CD4-positive, alpha-beta T cell treated with Interleukin-17A for 1 hour (primary cell): Measurements from ENCODE around the gene FCER2.

Experiments used
- DNase-seq: peaks from one replicate; pipeline ENCODE4 v3.0.0-alpha.2; 2020

FCER2 gene

DNA sequence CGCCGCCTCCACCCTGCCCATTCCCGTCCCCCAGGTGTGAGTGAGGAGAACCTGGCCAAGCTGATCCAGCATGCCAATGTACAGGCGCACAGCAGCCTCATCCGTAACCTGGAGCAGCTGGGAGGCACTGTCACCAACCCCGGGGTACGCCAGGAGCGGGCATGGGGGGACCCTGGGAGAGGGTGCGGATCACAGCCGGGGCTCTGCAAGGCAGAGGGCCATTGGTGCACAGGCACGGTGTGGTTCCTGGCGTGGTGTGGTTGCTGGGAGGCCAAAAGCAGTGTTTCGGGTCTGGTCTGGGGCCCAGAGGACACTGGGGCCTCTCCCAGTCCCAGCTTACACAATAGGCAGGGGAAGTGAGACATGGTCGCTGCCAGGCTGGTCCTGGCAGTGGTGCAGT lies 56.8 kb downstream of the FCER2 start:
- no peak for DNase-seq

DNA sequence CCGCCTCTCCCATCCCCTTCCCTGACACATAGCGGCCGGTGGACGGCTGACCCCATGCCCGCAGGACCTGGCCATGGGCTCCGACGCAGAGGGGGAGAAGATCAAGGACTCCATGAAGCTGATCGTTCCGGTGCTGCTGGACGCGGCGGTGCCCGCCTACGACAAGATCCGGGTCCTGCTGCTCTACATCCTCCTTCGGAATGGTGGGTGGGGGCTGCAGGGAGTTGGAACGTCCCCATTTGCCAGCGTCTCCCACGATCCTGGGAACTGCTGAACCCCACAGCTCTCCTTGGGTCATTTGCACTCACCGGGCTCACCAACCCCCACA lies 57.4 kb downstream of the FCER2 start:
- no peak for DNase-seq

DNA sequence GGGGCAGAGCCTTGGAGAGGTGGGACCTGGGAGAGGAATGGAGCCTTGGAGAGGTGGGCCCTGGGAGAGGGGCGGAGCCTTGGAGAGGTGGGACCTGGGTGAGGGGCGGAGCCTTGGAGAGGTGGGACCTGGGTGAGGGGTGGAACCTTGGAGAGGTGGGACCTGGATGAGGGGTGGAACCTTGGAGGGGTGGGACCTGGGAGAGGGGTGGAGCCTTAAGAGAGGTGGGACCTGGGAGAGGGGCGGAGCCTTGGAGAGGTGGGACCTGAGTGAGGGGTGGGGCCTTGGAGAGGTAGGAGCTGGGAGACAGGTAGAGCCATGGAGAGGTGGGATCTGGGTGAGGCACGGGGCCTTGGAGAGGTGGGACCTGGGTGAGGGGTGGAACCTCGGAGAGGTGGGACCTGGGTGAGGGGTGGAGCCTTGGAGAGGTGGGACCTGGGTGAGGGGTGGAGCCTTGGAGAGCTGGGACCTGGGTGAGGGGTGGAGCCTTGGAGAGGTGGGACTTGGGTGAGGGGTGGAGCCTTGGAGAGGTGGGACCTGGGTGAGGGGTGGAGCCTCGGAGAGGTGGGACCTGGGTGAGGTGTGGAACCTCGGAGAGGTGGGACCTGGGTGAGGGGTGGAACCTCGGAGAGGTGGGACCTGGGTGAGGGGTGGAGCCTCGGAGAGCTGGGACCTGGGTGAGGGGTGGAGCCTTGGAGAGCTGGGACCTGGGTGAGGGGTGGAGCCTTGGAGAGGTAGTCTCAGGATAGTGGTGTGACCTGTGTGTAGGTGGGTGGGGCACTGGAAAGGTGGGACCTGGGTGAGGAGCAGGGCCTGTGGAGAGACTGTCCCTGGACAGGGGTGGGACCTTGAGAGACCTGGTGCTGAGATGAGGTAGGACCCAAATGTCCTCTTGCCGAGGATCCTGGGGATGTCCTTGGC lies 58.0 kb downstream of the FCER2 start:
- peak; percentile 45 for DNase-seq

DNA sequence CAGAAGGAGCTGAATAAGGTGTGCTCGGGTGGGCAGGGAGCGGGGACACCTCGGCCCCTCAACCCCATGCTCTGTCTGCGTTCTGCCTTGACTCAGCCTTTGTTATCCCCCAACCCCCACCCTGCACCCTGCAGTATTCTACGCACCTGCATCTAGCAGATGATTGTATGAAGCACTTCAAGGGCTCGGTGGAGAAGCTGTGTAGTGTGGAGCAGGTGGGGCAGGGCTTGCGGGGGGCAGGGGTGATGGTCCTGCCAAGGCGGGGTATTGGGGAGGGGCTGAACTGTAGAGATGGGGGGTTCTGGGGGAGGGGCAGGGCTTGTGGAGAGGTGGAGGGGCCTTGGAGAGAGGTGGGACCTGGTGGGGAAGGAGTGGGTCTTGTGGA lies 58.9 kb downstream of the FCER2 start:
- DNase-seq = no peak

DNA sequence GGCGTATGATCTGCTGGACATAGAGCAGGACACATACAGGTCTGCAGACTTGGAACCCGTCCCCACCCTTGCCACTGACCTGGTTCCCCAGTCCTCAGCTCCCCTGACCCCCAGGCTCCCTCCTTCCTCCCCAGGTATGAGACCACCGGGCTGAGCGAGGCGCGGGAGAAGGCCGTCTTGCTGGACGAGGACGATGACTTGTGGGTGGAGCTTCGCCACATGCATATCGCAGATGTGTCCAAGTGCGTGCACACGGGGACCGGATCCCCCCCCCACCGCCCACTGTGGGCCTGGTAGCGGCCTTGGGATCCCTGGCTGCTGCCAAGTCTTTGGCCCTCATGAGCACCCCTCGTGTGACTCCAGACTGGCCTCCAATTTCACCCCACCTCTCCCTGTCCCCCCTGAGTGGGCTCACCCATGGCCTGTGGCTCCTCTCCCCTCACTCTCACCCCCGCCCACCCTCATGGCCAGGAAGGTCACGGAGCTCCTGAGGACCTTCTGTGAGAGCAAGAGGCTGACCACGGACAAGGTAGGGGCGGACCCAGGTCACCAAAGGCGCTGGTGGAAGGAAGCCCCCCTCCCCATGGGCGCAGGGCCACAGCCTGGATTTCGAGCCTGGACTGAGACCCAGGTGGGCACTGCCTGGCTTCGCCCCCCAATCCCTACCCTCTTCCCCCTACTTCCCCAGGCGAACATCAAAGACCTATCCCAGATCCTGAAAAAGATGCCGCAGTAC lies 59.5 kb downstream of the FCER2 start:
- no peak for DNase-seq

DNA sequence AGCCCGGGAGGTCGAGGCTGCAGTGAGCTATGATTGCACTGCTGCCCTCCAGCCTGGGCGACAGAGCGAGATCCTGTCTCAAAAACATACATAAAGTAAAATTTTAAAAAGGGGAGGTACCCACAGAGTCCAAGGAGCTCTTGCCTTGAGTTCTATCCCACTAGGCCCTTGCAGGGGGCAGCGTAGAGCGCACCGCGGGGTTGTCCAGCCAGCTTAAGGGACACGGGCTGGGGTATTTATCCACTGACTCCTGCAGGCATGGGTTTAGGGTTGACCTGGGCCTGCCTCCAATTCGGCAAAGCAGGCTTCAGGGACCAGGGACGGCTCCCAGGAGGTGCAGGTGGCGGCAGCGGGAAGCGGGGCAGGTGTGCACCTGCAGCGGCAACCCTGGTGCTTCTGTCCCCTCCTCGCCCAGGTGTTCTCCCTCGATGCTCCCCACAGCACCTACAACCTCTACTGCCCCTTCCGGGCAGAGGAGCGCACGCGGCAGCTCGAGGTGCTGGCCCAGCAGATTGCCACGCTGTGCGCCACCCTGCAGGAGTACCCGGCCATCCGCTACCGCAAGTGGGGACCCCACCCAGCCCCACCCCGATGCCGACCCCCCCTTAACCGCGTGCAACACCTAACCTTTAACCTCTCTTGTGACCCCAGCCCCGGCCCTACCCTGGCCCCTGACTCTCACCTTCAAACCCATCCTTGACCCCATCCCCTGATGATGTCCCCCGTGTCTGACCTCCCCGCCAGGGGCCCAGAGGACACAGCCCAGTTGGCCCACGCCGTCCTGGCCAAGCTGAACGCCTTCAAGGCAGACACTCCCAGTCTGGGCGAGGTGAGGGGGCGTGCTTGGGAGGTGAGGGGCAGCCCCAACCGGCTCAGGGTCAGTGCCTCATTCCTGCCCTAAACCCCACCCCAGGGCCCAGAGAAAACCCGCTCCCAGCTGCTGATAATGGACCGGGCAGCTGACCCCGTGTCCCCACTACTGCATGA lies 60.3 kb downstream of the FCER2 start:
- DNase-seq = no peak

DNA sequence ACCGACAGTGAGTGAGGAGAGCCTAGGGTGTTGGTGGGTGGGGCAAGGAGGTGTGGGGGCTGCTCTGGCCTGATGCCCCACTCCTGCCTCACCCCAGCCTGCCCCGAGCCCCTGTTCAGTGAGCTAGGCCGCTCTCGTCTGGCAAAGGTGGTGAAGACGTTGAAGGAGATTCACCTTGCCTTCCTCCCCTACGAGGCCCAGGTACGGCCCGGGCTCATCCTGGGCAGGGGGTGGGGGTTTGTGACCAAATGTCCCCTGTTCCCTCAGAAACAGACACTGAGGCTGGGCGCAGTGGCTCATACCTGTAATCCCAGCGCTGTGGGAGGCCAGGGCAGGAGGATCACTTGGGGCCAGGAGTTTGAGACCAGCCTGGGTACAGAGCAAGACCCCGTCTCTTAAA lies 61.1 kb downstream of the FCER2 start:
- no peak for DNase-seq

DNA sequence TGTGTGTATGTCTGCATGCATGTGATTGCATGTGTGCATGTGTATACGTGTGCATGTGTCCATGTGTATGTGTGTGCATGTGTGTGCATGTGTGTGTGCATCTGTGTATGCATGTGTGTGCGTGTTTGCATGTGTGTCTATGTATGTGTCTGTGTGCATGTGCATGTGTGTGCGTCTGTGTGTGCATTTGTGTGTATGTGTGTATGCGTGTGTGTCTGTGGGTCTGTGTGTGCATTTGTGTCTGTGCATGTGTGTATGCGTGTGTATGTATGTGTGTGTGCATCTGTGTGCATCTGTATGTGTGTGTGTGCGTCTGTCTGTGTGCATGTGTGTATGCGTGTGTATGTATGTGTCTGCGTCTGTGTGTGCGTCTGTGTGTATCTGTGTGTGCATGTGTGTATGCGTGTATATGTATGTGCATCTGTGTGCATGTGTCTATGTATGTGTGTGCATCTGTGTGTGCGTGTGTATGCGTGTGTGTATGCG lies 62.0 kb downstream of the FCER2 start:
- no peak for DNase-seq

DNA sequence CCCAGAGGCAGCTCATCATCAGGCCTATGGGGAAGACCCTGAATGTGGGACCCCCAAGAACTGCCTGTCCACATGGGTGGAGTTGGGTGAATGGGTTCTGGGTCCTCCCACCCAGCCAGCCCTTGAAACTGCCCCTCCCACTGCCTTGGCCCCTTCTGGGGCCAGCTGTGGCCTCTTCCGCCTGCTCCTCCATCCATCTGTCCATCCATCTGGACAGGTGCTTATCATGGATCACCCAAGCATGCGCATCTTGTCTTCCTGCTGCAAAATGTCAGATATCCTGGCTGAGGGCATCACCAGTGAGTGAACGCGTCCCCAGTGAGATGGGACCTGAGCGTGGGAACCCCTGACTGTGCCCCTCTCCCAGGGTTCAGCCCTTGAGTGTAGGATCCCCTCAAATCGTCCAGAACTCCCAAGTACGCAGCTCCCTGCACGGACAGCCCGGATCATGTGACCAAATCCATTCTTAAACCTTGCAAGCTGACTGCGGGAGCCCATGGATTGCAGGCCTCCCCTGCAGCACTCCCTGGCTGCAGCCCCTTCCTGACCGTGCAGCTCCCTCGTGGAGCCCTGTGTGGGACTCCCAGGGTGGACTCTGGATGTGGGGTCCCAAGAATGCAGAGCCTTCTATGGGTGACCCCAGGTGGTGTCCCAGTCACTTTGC lies 63.0 kb downstream of the FCER2 start:
- no peak for DNase-seq
